GM21737 (cell line): ENCODE data around the gene SLC25A6.
"Not testable (repeated sequence)": the region's sequence is repeated elsewhere in the genome, so short reads cannot be mapped to it uniquely, and the experiment has no call there.

Experiments used
- ATAC-seq: cut with Tn5 transposase; IDR thresholded peaks from one replicate; pipeline ENCODE4 v1.9.1; 2021; ENCODE audit warnings: mild to moderate bottlenecking, moderate library complexity; ENCODE audit not compliant: unreplicated experiment

Gene SLC25A6

GRCh38 chrX:1391707-1392375 is at the start of gene SLC25A6:
SLC25A6 (minus strand) TSS chrX:1392113; CDS start chrX:1392009, 104 bp downstream.
- peak; percentile 93 for ATAC-seq

DNA sequence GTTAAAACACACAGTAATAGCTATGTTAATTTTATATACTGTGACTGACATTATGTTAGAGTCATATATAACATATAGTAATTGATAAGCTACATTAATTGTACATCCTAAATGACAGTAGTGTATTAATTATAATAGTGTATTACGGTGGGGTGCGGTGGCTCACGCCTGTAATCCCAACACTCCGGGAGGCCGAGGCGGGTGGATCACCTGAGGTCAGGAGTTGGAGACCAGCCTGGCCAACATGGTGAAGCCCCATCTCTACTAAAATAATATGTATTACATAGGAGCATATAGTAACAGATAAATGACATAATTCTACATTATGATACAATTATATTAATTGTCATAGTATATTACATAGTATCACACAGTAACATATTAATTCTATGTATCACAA is 48.6 kb upstream of the SLC25A6 start:
- no peak for ATAC-seq

GRCh38 chrX:1435241-1435895 is 43.5 kb upstream of the SLC25A6 start:
- ATAC-seq: no peak

DNA sequence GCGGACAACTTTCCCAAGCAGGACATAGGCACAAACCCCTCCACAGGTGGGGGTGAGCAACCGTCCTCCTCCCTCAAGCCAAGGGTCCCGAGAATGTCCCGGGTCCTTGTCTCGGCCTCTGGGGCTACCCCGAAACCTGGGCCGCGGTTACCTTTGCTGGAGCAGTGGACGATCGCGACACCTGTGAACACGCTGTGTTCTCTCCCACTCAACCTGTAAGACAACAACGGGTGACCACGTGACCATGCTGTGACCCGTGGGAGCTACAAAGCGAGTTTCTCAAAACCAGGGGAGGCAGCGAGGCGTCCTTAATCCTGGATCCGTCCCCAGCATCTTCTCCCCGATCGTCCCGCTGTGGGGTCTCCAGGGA is 42.9 kb upstream of the SLC25A6 start:
- no peak for ATAC-seq

DNA sequence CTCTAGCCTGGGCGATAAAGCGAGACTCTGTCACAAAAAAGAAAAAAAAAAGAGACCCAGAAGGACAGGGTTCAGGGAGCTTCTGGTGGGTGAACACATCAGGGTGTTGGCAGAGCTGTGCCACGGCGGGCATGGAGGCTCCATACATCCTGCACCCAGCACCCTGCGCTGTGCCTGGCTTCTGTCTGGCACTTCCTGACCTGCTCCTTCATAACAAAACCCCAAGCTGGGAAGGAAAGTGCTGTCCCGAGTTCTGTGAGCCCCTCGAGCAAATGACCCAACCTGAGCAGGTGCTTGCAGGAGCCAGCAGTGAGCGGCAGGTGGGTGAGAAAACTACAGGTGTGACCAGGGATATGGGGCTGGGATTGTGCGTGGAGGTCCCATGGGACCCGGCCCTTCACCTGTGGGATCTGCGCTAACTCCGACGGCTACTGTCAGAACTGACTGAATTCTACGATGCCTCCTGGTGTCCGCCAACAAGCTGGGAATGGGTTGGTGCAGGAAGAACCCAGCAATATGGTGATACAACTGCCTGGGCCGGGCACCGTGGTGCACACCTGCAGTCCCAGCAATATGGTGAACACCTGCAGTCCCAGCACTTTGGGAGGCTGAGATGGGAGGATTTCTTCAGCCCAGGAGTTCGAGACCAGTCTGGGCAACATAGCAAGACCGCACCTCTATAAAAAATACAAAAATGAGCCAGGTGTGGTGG is 41.9 kb upstream of the SLC25A6 start:
- no peak for ATAC-seq

DNA sequence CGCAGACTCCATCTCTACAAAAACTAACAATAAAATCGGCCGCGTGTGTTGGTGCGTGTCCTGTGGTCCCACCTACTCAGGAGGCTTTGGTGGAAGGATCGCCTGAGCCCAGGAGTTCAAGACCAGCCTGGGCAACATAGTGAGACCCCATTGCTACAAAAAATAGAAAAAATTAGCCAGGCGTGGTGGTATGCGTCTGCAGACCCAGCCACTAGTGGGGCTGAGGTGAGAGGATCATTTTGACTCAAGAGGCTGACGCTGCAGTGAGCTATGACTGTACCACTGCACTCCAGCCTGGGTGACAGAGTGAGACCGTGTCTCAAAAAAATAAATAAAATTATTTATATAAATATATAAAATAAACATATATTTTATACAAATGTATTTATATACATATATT is 38.5 kb upstream of the SLC25A6 start:
- ATAC-seq: no peak

GRCh38 chrX:1427756-1428155 is 35.8 kb upstream of the SLC25A6 start:
- no peak for ATAC-seq

GRCh38 chrX:1426321-1426720 is 34.4 kb upstream of the SLC25A6 start:
- not testable (repeated sequence) for ATAC-seq

- no peak for ATAC-seq
These were observed 33.5 kb upstream of the SLC25A6 start for GRCh38 chrX:1425381-1425780.

DNA sequence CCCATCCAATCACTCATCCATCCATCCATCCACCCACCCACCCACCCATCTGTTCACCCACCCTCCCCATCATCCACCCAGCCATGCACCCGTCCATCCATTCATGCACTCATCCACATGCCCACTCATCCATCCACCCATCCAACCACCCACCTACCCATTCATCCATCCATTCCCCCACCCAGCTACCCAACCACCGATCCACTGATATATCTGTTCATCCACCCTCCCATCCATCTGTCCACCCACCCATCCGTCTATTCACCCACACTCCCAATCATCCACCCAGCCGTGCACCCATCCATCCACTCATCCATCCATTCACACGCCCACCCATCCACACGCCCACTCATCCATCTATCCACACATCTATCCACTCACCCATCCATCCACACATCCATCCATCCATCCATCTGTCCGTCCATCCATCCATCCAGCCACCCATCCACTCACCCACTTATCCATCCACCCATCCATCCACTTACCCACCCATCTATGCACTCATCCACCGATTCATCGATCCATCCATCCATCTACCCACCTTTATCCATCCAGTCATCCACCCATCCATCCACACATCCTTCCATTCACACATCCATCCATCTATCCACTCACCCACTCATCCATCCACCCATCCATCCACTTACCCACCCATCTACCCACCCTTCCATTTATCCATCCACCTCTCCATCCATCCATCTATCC is 32.4 kb upstream of the SLC25A6 start:
- ATAC-seq: no peak

GRCh38 chrX:1423215-1423614 is 31.3 kb upstream of the SLC25A6 start:
- no peak for ATAC-seq

GRCh38 chrX:1422135-1422465 is 30.2 kb upstream of the SLC25A6 start:
- ATAC-seq: no peak

DNA sequence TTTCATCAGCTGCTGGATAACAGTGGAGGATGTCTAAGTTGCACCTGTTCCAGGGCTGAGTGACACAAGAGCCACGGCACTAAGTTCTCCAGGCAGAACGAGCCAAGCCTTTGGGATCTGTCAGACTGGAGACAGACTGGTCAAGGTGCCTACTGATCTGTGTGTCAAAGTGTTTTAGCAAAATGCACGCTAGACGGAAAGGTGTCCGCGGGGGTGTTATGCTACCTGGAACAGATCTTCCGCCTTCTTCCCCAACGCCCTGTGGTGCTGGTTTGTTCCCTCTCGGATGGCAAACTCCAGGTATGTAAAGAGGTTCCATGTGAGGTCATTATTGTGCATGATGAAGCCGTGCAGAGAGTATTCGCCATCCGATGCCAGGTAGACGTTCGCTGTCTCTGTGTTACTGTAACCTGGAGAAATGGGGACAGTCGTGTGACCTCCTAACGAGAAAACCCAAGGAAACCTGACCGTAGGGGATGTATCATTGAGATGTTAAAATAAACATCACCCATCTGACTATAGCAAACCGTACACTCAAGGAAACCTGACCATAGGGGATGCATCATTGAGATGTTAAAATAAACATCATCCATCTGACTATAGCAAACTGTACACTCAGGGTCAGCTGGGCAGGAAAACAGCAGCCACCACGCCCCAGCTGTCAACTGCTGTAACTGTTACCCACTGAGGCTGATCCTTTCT is 29.7 kb upstream of the SLC25A6 start:
- ATAC-seq: no peak

GRCh38 chrX:1420371-1420770 is 28.5 kb upstream of the SLC25A6 start:
- ATAC-seq: no peak

GRCh38 chrX:1419545-1420355 is 27.8 kb upstream of the SLC25A6 start:
- ATAC-seq: no peak

GRCh38 chrX:1418901-1419544 is 27.1 kb upstream of the SLC25A6 start:
- ATAC-seq: no peak

DNA sequence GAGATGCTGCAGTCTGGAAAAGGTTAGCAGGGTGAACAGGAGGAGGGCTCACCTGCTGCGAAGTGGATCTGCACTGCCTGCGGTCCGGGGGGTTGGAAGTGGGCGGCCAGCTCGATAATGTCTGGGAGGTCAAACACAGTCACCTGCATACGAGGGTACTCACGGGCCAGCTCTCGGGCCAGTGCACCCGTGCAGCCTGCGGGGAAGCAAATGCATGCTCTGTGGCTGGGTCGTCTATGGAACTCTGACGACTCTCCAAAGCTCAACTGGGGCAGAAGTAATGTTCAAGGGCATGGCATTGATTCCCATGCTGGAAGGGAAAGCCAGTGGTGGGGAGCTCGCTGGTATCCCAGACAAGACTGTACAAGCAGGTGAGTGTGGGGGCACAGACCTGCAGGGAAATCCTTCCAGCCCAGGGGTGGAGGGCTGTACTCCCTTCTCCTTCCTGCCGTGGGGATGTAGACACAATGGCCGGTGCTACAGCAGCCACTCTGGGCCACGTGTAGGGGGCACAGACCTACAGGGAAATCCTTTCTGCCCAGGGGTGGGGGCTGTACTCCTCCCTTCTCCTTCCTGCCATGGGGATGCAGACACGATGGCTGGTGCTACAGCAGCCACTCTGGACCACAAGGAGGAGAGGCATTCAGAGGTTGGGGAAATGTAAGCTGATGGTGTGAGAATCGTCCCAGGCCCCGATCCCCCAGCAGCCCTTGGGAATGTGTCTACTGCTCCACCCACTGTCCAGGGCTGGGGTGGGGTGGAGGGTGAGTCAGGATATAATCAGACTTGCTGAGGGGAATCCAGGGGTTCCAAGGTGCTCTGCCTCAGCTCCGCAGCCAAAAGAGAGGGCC is 26.2 kb upstream of the SLC25A6 start:
- no peak for ATAC-seq

GRCh38 chrX:1416965-1417760 is 25.2 kb upstream of the SLC25A6 start:
- no peak for ATAC-seq
